Ascending aorta (tissue), 2 donors: Measurements from ENCODE around the gene SOAT2. TPM values are rescaled to one million over a fixed set of nuclear protein-coding genes. Genes with fewer than 3 reads are reported as not detected.
"Not testable (repeated sequence)": the region's sequence is repeated elsewhere in the genome, so short reads cannot be mapped to it uniquely, and the experiment has no call there.

Experiments
- DNase-seq, 2 donors: peaks; one replicate each; pipeline ENCODE4 v3.0.0-alpha.2; 2019; ENCODE audit warnings: low spot score in 2 of 2
- H3K27ac ChIP-seq, 2 donors: fragments of 200-600 bp; sonication (generic); one replicate each; pipeline ENCODE4 v1.5.1; 2016 to 2017; ENCODE audit warnings: mild to moderate bottlenecking in 1 of 2
- H3K27me3 ChIP-seq: fragments of 200-600 bp; sonication (generic); one replicate; pipeline ENCODE4 v1.5.1; 2017
- H3K36me3 ChIP-seq, 2 donors: fragments of 200-600 bp; sonication (generic); one replicate each; pipeline ENCODE4 v1.5.1; 2016
- H3K4me1 ChIP-seq, 2 donors: fragments of 200-600 bp; sonication (generic); one replicate each; pipeline ENCODE4 v1.5.1; 2016 to 2017; ENCODE audit warnings: mild to moderate bottlenecking in 1 of 2
- H3K4me3 ChIP-seq, 2 donors: fragments of 200-600 bp; sonication (generic); one replicate each; pipeline ENCODE4 v1.5.1; 2016 to 2017; ENCODE audit warnings: mild to moderate bottlenecking in 1 of 2
- H3K9me3 ChIP-seq, 2 donors: fragments of 200-600 bp; sonication (generic); one replicate each; pipeline ENCODE4 v1.5.1; 2016
- CTCF ChIP-seq, 3 experiments: fragments of 200-600 bp in 2 of 3; fragments of 450-650 bp in 1 of 3; sonication (generic) in 2 of 3; IDR thresholded peaks; one replicate each; pipeline ENCODE4 v1.5.1; 2016 to 2019; ENCODE audit warnings: antibody characterized with exemption in 3 of 3, mild to moderate bottlenecking in 1 of 3, moderate library complexity in 1 of 3
- intact Hi-C: fragments of 100-400 bp; cut with DNase I; formaldehyde crosslinking; loops from one replicate; pipeline ENCODE4 v1.15.1; 2023
- total RNA-seq: library from RNA; depleted of rRNA; stranded (reverse); fragments of >200 nt; gene quantifications from one replicate; pipeline ENCODE4 v1.1.0, GENCODE V29; 2016

Gene SOAT2
- total RNA-seq, 1 donor from 2014 or later, result not detected

- H3K9me3 ChIP-seq, result no peaks in the 10 kb centered on the region
- intact Hi-C loops, result no loop called here
- DNase-seq, result no peak
- H3K36me3 ChIP-seq, result no peaks in the 10 kb centered on the region
- no peak overlapping the region for H3K27ac ChIP-seq
- H3K27me3 ChIP-seq, result no peaks in the 10 kb centered on the region
- H3K4me3 ChIP-seq, result no peak overlapping the region
- H3K4me1 ChIP-seq, result peaks cover 13 to 22% of the 10 kb centered on the region in 2 donors
- TF ChIP-seq CTCF (IDR thresholded peaks at IDR 0.05), result no peak
Observed at GRCh38 chr12:53161119-53161911, 58.0 kb downstream of the SOAT2 start.

GRCh38 chr12:53163008-53163407, 59.7 kb downstream of the SOAT2 start:
- H3K9me3 ChIP-seq, DNase-seq, H3K36me3 ChIP-seq, H3K27me3 ChIP-seq, H3K27ac ChIP-seq, H3K4me3 ChIP-seq, intact Hi-C loops: not testable (repeated sequence)
- peaks cover 8 to 10% of the 10 kb centered on the region in 2 donors for H3K4me1 ChIP-seq

- intact Hi-C loops, result no loop called here
- Histone ChIP-seq H3K27me3 (no peaks in the 10 kb centered on the region), H3K27ac (no peak overlapping the region), H3K36me3 (peaks cover 21 to 22% of the 10 kb centered on the region in 2 donors), H3K4me3 (no peak overlapping the region), H3K4me1 (no peaks in the 10 kb centered on the region), H3K9me3 (no peaks in the 10 kb centered on the region)
- no peak for DNase-seq
- no peak for TF ChIP-seq CTCF (IDR thresholded peaks at IDR 0.05)
Observed at GRCh38 chr12:53166837-53167236, 63.6 kb downstream of the SOAT2 start.

GRCh38 chr12:53169644-53170043, 66.4 kb downstream of the SOAT2 start:
- Histone ChIP-seq H3K9me3 (no peaks in the 10 kb centered on the region), H3K27ac (no peak overlapping the region), H3K27me3 (no peaks in the 10 kb centered on the region), H3K4me1 (no peaks in the 10 kb centered on the region), H3K36me3 (peaks cover 22 to 27% of the 10 kb centered on the region in 2 donors), H3K4me3 (no peak overlapping the region)
- TF ChIP-seq CTCF (IDR thresholded peaks at IDR 0.05), result no peak
- DNase-seq, result peak in 1 of 2 donors; percentile 52
- intact Hi-C loops, result no loop called here

GRCh38 chr12:53170215-53170614, 66.9 kb downstream of the SOAT2 start:
- no peak overlapping the region for H3K27ac ChIP-seq
- DNase-seq, result peak in 1 of 2 donors; percentile 31
- H3K36me3 ChIP-seq, result peaks cover 22 to 27% of the 10 kb centered on the region in 2 donors
- H3K4me3 ChIP-seq, result no peak overlapping the region
- intact Hi-C loops, result no loop called here
- TF ChIP-seq CTCF (IDR thresholded peaks at IDR 0.05), result no peak
- H3K9me3 ChIP-seq, result no peaks in the 10 kb centered on the region
- no peaks in the 10 kb centered on the region for H3K27me3 ChIP-seq
- no peaks in the 10 kb centered on the region for H3K4me1 ChIP-seq

GRCh38 chr12:53170876-53171724, 67.8 kb downstream of the SOAT2 start:
- peak in 1 of 2 donors; percentile 49 for DNase-seq
- no peak overlapping the region for H3K4me3 ChIP-seq
- TF ChIP-seq CTCF (IDR thresholded peaks at IDR 0.05), result no peak
- no peaks in the 10 kb centered on the region for H3K4me1 ChIP-seq
- no peaks in the 10 kb centered on the region for H3K9me3 ChIP-seq
- no peaks in the 10 kb centered on the region for H3K27me3 ChIP-seq
- no peak overlapping the region for H3K27ac ChIP-seq
- intact Hi-C loops, result no loop called here
- peaks cover 22 to 27% of the 10 kb centered on the region in 2 donors for H3K36me3 ChIP-seq
